Smooth muscle cell (in vitro differentiated cells): ENCODE measurements around the gene PSMD3. TPM values are rescaled to one million over a fixed set of nuclear protein-coding genes. Genes with fewer than 3 reads are reported as not detected.

Source experiments
- DNase-seq: peaks from one replicate; lab custom pipeline; 2025; ENCODE audit not compliant: unreplicated experiment; lab: John Stamatoyannopoulos, UW
- H2AFZ ChIP-seq: fragments of 200-600 bp; sonication (generic); 2 replicates; pipeline ENCODE4 v1.6.0; 2016; ENCODE audit warnings: antibody characterized with exemption, low read depth, mild to moderate bottlenecking
- H3F3A ChIP-seq: fragments of 200-600 bp; sonication (generic); 2 replicates; pipeline ENCODE4 v1.6.0; 2017; ENCODE audit warnings: antibody characterized with exemption, low read depth
- H3K27ac ChIP-seq: fragments of 200-600 bp; sonication (generic); 2 replicates; pipeline ENCODE4 v1.5.1; 2016; ENCODE audit warnings: low read depth, mild to moderate bottlenecking
- H3K27me3 ChIP-seq: fragments of 200-600 bp; sonication (generic); 2 replicates; pipeline ENCODE4 v1.6.1; 2016; ENCODE audit warnings: low read depth, mild to moderate bottlenecking
- H3K36me3 ChIP-seq: fragments of 200-600 bp; sonication (generic); 2 replicates; pipeline ENCODE4 v1.5.1; 2016; ENCODE audit warnings: low read depth
- H3K4me1 ChIP-seq: fragments of 200-600 bp; sonication (generic); 2 replicates; pipeline ENCODE4 v1.5.1; 2016; ENCODE audit warnings: low read depth
- H3K4me2 ChIP-seq: fragments of 200-600 bp; sonication (generic); 2 replicates; pipeline ENCODE4 v1.6.0; 2016; ENCODE audit warnings: mild to moderate bottlenecking
- H3K4me3 ChIP-seq: fragments of 200-600 bp; sonication (generic); 2 replicates; pipeline ENCODE4 v1.5.1; 2016; ENCODE audit warnings: mild to moderate bottlenecking
- H3K79me2 ChIP-seq: fragments of 200-600 bp; sonication (generic); 2 replicates; pipeline ENCODE4 v1.6.0; 2016; ENCODE audit warnings: low read depth, mild to moderate bottlenecking
- H3K9ac ChIP-seq: fragments of 200-600 bp; sonication (generic); 2 replicates; pipeline ENCODE4 v1.6.0; 2016; ENCODE audit warnings: low read depth
- H3K9me3 ChIP-seq: fragments of 200-600 bp; sonication (generic); replicated peaks from 2 replicates; pipeline ENCODE4 v1.5.1; 2016; ENCODE audit warnings: low read depth
- H4K20me1 ChIP-seq: fragments of 200-600 bp; sonication (generic); 2 replicates; pipeline ENCODE4 v1.6.0; 2016; ENCODE audit warnings: low read depth
- CTCF ChIP-seq: fragments of 200-600 bp; sonication (generic); IDR thresholded peaks from 2 replicates; pipeline ENCODE4 v1.5.1; 2017; ENCODE audit warnings: borderline replicate concordance, mild to moderate bottlenecking, antibody characterized with exemption; ENCODE audit not compliant: insufficient read depth, poor library complexity, severe bottlenecking
- WGBS: methylation state at CpG from one replicate; pipeline ENCODE4 v1.1.7; 2016; ENCODE audit warnings: low lambda C conversion rate; 5-methylcytosine and 5-hydroxymethylcytosine counted together
- polyA plus RNA-seq: library from polyadenylated mRNA; unstranded; fragments of >200 nt; fragmentation: Nextera tagmentation; extraction: Ambion mirVana; gene quantifications from 2 replicates; pipeline ENCODE4 v1.2.1, GENCODE V29; 2016
- total RNA-seq: library from RNA; depleted of rRNA; stranded (reverse); fragments of >200 nt; gene quantifications from 2 replicates; pipeline ENCODE4 v1.2.3, GENCODE V29; 2014

PSMD3 gene
- total RNA-seq, result 58.0 and 83.8 TPM in 2 replicates
- 110 and 115 TPM in 2 replicates for polyA plus RNA-seq

GRCh38 chr17:39980351-39981206, at the start of gene PSMD3:
TSS of gene PSMD3 (plus strand) at chr17:39980807. CDS start at chr17:39980971, 164 bp downstream.
- peak; percentile 91 for DNase-seq
- peak; percentile 58 for TF ChIP-seq CTCF
- H3K27ac ChIP-seq, result peak within 1 kb of the TSS; percentile 94
- H3K9ac ChIP-seq, result peak within 1 kb of the TSS; percentile 99
- peaks cover 26% of the 10 kb centered on the region for H3K79me2 ChIP-seq
- peak within 1 kb of the TSS; percentile 78 for H3K4me3 ChIP-seq
- no peaks in the 10 kb centered on the region for H3K27me3 ChIP-seq
- H4K20me1 ChIP-seq, result peaks cover 21% of the 10 kb centered on the region
- WGBS, result under 1% methylated on average over 77 of the region's 84 CpGs
- H3K9me3 ChIP-seq, result no peaks in the 10 kb centered on the region
- peak within 1 kb of the TSS; percentile 89 for H2AFZ ChIP-seq
- no peaks in the 10 kb centered on the region for H3K36me3 ChIP-seq
- peaks cover 19% of the 10 kb centered on the region for H3K4me1 ChIP-seq
- H3F3A ChIP-seq, result no peaks in the 10 kb centered on the region
- peak within 1 kb of the TSS; percentile 91 for H3K4me2 ChIP-seq

GRCh38 chr17:39933912-39934311, 46.7 kb upstream of the PSMD3 start:
- no peak for TF ChIP-seq CTCF

GRCh38 chr17:39934324-39934723, 46.3 kb upstream of the PSMD3 start:
- DNase-seq, result no peak
- H3K27ac ChIP-seq, result no peak overlapping the region
- H4K20me1 ChIP-seq, result peaks cover 3% of the 10 kb centered on the region
- no peak overlapping the region for H2AFZ ChIP-seq
- peaks cover 4% of the 10 kb centered on the region for H3K4me1 ChIP-seq
- peaks cover 5% of the 10 kb centered on the region for H3F3A ChIP-seq
- no peaks in the 10 kb centered on the region for H3K9me3 ChIP-seq
- no peak overlapping the region for H3K4me2 ChIP-seq
- 90% methylated on average over 5 of the region's 5 CpGs for WGBS
- no peaks in the 10 kb centered on the region for H3K79me2 ChIP-seq
- H3K27me3 ChIP-seq, result no peaks in the 10 kb centered on the region
- H3K36me3 ChIP-seq, result no peaks in the 10 kb centered on the region
- no peak overlapping the region for H3K9ac ChIP-seq
- TF ChIP-seq CTCF, result no peak
- H3K4me3 ChIP-seq, result no peak overlapping the region

More at GRCh38 chr17:39933912-39934311, 46.7 kb upstream of the PSMD3 start:
- Histone ChIP-seq H3F3A (peaks cover under 1% of the 10 kb centered on the region), H3K9ac (no peak overlapping the region), H3K4me2 (no peak overlapping the region), H3K9me3 (no peaks in the 10 kb centered on the region), H3K4me3 (no peak overlapping the region), H3K27ac (no peak overlapping the region), H3K4me1 (no peaks in the 10 kb centered on the region), H4K20me1 (peaks cover 3% of the 10 kb centered on the region), H3K36me3 (no peaks in the 10 kb centered on the region), H2AFZ (no peak overlapping the region), H3K27me3 (no peaks in the 10 kb centered on the region), H3K79me2 (no peaks in the 10 kb centered on the region)
- 92% methylated on average over 5 of the region's 5 CpGs for WGBS
- no peak for DNase-seq
